T-helper 2 cell (primary cell): ENCODE data around the gene HARS1.
"Not testable (repeated sequence)": the region's sequence is repeated elsewhere in the genome, so short reads cannot be mapped to it uniquely, and the experiment has no call there.

Experiments
- DNase-seq, 5 experiments: peaks; one replicate each; pipeline versions ENCODE4 v3.0.0 to v3.0.0-alpha.2; 2012 to 2022

The HARS1 gene

GRCh38 chr5:140674629-140675028 lies 16.5 kb downstream of the HARS1 start:
- no peak for DNase-seq

- no peak for DNase-seq
Measured at GRCh38 chr5:140674211-140674610, 17.0 kb downstream of the HARS1 start.

GRCh38 chr5:140673187-140673976 lies 17.8 kb downstream of the HARS1 start, which contains the start of gene DND1:
Gene DND1, minus strand, starts transcription at chr5:140673576. Its CDS starts 34 bp downstream, at chr5:140673542.
- no peak for DNase-seq

GRCh38 chr5:140672455-140673186 lies 18.5 kb downstream of the HARS1 start:
- DNase-seq = no peak

- DNase-seq = no peak
Measured at GRCh38 chr5:140671472-140672125, 19.6 kb downstream of the HARS1 start.

GRCh38 chr5:140671035-140671434 lies 20.1 kb downstream of the HARS1 start:
- not testable (repeated sequence) for DNase-seq

GRCh38 chr5:140664359-140665119 lies 26.6 kb downstream of the HARS1 start, which contains the start of gene WDR55:
Gene WDR55, plus strand, starts transcription at chr5:140664904. Its CDS starts 9 bp downstream, at chr5:140664913.
- DNase-seq = peak; percentile 90 to 97 (median 95)

GRCh38 chr5:140664030-140664358 lies 27.2 kb downstream of the HARS1 start:
- no peak for DNase-seq

GRCh38 chr5:140660371-140660770 lies 30.8 kb downstream of the HARS1 start:
- DNase-seq = not testable (repeated sequence)

GRCh38 chr5:140658870-140659269 lies 32.3 kb downstream of the HARS1 start:
- no peak for DNase-seq

GRCh38 chr5:140647042-140647419 lies 44.1 kb downstream of the HARS1 start:
- DNase-seq = no peak

- no peak for DNase-seq
Measured at GRCh38 chr5:140642718-140643117, 48.5 kb downstream of the HARS1 start.

- no peak for DNase-seq
Measured at GRCh38 chr5:140641716-140642115, 49.5 kb downstream of the HARS1 start.

- peak; percentile 90 to 98 (median 97) for DNase-seq
Measured at GRCh38 chr5:140639148-140639981, 51.8 kb downstream of the HARS1 start, which contains the start of gene TMCO6. Gene TMCO6, plus strand, starts transcription at chr5:140639451. Its CDS starts 77 bp downstream, at chr5:140639528.

GRCh38 chr5:140638898-140639147 lies 52.3 kb downstream of the HARS1 start:
- DNase-seq = not testable (repeated sequence)

GRCh38 chr5:140637371-140638100 lies 53.6 kb downstream of the HARS1 start:
- DNase-seq = no peak

- DNase-seq = no peak
Measured at GRCh38 chr5:140635291-140636257, 55.6 kb downstream of the HARS1 start.

- no peak for DNase-seq
Measured at GRCh38 chr5:140634103-140634502, 57.1 kb downstream of the HARS1 start.

GRCh38 chr5:140633501-140633900 lies 57.7 kb downstream of the HARS1 start:
- no peak for DNase-seq

GRCh38 chr5:140633021-140633471 lies 58.1 kb downstream of the HARS1 start, which contains the start of gene CD14:
Gene CD14, minus strand, starts transcription at chr5:140633175. Its CDS starts 104 bp downstream, at chr5:140633071.
- DNase-seq = no peak
